HG03025 (cell line): ENCODE data around the gene STIMATE.

Source experiments
- ATAC-seq: cut with Tn5 transposase; IDR thresholded peaks from one replicate; pipeline ENCODE4 v1.9.1; 2021; ENCODE audit warnings: mild to moderate bottlenecking, moderate library complexity; ENCODE audit not compliant: unreplicated experiment, low FRiP score

Gene STIMATE

DNA sequence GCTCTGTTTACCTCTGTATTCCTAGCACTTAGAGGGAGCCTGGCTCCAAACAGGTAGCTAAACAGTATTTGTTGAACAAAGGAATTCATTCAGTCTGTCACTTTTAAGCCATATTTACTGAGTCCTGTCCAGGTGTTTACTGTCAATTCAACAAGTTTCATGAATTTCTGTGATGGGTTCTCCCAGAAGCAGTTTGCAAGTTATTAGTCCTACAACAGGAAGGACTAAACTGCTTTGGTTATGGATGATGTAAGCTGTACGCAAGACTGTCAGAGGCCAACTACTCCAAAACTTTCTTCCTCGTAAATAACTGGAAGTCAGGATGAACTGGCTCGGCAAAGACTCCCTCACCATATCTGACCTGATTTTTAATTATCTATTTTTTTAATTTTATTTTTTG, 25.1 kb downstream of the STIMATE start:
- no peak for ATAC-seq

DNA sequence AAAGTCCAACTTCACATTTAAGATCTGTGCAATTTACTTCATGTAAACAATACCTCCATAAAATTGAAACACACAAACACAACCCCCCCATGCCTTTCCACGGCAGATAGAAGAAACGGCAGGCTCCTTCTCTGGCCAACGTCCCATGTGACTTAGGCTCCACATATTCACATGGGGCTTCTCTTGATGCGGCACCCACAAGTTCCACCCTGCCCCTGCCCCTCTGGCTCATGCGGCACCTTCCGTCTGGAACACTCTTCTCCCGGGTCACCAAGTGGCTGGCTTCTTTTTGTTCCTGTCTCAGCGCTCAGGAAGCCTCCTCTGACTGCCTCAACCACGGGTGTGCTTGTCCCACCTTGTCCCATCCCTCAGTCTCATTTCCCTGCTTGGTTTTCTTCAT, 25.6 kb downstream of the STIMATE start:
- ATAC-seq, result no peak

DNA sequence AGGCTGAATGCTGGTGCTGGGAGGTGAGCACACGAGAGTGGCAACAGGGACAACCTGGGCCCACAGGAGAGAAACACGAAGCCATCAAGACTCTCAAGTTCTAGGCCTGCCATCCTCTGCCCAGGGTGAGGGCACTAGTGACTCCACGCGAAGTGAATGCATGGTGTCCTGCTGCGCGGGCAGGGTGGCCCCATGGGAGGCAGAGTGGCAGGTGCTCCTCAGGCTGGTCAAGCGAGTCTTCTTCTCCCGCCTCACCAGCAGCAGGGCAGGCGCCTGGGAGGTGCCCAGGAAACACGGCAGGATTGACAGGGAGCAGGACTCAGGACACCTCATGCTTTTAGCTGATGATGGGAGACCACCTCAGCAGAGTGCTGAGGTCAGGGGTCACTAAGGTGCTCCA, 26.9 kb downstream of the STIMATE start:
- no peak for ATAC-seq

- ATAC-seq, result no peak
Measured at GRCh38 chr3:52866427-52866826, 30.9 kb downstream of the STIMATE start.

DNA sequence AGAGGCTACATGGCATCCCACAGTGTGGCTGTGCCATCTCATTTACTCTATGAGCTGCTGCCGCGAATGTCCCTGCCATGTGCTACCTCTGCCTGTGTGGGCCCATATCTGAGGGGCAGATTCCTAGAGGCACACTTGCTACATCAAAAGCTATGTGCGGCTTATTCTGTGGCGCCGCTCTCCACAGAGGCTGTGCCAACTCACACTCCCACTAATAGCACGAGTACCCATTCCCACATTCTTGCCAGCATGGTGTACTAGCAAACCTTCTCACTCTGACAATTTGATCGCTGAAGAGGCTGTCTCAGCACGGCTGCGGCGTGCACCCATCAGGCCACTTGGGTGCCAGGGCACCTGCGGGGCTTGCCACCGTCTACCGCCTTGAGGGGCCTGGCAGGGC, 31.4 kb downstream of the STIMATE start:
- no peak for ATAC-seq

- no peak for ATAC-seq
Measured at GRCh38 chr3:52860424-52860768, 37.0 kb downstream of the STIMATE start.

- ATAC-seq, result no peak
Measured at GRCh38 chr3:52859686-52860423, 37.5 kb downstream of the STIMATE start.

DNA sequence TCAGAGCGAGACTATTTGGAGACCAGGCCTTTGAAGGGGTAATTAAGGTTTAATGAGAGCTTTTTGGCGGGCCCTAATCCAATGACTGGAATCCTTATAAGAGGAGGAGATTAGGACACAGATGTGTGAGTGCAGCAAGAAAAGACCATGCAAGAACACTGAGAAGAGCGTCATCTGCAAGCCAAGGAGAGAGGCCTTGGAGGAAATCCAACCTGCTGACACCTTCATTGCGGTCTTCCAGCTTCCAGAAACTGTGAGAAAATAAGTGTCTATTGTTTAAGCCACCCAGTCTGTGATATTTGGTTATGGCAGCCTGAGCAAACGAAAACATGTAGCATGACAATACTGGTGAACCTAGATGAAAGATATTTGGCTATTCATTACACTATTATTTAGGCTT, 39.5 kb downstream of the STIMATE start:
- ATAC-seq, result no peak

DNA sequence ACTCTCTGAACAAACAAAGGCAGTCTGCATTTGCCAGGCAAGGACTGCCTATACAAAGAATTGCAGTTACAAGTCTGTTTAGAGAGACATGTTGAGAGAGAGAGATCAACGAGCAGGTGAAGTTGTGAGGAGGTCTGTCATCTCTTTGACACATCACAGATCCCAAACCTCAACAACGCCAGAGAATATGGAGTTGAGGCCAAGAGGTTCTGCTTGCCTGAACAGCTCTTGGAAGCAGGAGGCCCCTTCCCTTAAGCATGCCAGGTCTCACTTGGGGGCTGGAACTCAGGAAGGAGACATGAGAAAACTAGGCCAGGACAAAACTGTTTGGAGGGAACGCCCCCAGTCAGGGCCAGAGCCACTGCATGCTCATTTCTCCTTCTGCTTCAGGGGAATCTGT, 40.2 kb downstream of the STIMATE start:
- ATAC-seq, result no peak

- ATAC-seq, result no peak
Measured at GRCh38 chr3:52856666-52857065, 40.7 kb downstream of the STIMATE start.

DNA sequence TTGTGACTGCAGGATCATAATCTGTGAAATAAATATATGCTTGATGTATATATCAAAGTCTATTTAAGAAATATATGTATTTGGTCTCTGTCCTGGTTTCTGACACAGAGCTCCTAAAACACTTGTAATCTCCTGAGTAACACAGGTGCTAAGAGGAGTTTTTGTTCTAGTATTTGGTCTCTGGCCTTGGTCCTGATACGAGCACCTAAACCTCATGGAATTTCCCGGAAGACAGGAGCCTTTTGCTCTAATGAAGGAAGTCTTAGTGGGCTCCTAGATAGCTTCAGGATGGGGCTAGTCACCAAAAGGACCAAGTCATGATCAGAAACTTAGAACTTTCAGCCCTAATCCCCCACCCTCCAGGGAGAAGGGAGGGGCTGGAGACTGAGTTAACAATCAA, 43.3 kb downstream of the STIMATE start:
- ATAC-seq, result no peak

DNA sequence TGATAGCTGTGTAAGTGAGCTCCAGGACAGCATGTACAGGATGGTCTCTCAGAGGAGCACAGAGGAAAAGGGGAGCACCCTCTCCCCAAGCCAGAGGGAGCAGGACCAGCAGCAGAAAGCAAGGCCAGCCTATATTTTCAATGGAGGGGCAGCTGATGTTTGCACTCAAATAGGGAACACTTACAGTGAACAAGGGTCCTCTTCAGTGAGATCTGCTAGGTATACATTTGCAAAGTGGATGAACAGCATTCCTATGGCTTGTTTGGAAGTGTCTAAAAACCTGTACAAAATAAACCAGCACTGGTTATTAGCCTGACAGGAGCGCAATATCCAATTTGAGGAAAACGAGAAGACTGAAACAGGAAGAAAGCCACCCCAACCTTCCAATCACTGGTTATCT, 44.9 kb downstream of the STIMATE start:
- no peak for ATAC-seq

DNA sequence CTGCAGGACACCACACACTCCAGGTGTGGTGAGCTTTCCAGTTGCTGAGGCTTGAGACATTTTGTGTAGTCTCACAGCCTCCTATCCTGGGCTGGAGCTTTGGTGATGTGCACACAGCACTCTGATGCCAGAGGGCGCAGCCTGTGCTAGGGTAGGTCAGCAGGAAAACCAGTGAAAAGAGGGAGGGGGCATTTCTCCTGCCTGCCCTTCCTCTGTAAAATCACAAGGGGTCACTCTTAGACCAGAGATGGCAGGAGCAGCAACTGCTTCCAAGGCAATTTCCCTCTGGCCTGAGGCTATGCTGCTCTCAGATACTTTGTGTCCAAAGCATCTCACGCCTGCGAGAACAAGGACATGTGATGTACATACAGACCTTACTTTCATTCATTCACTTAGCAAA, 46.0 kb downstream of the STIMATE start:
- no peak for ATAC-seq

DNA sequence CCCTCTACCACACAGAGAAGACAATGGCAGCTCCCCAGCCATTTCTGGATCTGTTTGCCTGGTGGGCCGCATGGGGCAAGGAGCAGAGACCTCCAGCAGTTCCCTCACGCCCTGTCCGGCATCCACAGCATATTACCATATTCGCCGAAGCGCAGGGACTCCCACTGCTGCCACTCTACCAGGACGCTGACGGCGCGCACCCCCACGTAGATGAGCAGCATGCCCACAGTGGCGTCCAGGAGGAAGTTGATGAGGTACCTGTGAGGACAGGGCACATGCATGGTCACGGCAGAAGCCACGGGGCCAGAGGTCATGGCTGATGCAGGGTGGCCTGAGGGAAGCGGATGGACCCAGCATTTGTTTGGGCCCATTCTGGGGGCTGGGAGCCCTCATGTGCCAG, 47.7 kb downstream of the STIMATE start:
- ATAC-seq, result no peak

DNA sequence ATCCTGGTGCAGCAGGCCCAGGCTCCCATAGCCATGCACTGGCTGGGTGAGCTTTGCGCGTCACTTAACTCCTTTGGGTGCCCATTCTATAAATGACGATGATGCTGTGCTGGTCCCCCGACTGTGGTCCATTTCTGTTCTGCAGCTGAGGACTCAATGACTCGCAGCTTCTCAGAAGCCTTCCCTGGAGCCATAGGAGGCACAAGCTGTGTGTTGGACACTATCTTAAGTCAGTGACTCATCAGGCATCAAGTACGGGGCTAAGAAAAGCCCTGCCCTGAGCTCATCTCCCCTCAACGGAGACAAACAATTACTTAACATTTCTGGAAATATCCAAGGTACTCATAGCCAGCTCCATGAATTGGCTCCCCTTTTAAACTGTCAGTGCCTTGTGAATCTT, 48.7 kb downstream of the STIMATE start:
- ATAC-seq, result no peak

GRCh38 chr3:52847726-52848125, 49.6 kb downstream of the STIMATE start:
- no peak for ATAC-seq

DNA sequence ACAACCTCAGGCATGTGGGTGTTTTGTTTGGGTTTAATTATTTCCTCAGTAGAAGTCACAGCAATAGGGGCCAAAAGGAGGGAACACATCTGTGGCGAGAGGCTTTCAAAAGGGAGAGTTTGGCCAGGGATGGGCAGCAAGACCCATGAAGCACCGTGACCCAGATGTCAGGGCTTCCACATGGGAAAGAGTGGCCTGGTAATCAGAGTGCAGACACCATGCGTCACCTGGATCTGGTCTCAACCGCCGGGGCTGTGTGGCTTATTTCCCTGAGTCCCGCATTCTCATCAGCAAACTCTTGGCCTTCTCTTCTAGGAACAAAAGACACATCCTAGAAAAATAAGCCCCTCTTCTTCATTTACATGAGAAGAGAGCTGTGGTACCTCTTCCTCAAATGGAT, 50.1 kb downstream of the STIMATE start:
- ATAC-seq, result no peak

DNA sequence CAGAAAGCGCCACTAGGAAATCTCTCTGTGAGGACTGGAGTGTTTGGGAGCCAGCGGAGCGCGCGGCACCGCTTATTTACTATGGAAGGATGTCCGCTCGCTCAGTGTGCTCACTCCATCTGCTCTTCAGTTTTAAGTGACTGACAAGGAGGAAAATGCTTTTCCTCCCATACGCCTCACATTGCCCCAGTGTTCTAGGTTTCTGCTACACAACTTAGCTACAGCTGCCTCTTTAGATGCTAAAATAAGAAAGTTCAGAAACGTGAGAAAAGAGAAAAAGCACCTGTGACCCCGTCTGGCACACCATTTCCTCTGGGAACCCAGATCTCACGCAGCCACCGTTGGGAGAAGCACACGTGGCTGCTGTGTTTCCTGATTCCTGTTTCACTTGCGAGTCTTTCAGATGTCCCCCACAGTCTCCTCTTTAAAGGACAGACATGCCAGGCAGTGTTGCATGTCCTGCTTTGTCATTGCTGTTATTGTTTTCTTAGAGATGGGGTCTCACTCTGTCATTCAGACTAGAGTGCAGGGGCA, 50.8 kb downstream of the STIMATE start:
- no peak for ATAC-seq

GRCh38 chr3:52845691-52846431, 51.5 kb downstream of the STIMATE start:
- ATAC-seq, result no peak

DNA sequence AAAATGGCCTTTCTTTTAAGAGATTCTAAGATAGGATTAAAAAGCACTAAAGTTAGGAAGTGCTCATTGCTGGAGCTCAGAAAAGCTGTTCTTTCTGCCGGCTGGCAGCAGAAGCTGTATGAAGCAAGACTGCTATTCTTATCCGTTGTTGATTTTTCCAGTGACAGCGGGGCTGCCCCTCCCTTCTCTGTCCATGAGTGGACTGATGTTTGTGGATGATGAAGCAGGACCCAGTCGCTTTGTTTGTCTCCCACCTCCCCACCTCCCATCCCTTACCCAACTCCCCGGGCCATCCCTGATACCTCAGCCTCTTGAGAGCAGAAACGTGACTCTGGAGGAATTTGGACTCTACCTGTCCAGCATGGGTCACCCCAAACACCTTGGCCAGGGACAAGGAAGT, 52.2 kb downstream of the STIMATE start:
- ATAC-seq, result no peak

DNA sequence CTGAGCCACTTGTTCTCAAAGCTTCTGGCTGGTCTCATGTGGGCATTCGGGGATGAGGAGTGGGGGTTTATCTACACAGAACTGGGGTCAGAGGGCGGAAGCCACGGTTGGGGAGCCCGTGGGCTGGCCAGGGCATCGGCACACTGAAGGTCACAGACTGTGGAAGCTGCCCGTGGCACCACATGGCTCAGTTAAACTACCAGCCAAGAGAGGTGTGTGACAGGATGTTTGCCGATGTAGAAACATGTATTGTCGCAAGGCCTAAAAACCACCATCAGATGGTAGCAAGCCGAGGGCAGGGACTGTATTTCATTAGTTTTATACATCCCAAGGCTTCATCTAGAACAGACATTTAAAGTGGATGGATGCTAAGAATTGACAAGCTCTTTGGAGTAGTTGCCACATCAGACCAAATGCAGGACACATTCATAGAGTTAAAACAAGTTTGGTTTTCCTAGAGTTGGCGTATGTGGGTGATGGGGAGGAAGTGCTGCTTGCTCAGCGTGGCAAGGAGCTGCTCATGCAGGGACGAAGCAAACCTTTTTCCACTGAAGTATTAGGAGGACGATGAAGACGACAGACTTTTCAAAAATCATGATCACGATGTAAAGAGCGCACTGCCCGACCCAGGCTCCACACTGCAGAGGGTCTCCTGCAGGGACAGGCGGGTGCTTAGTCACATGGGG, 52.9 kb downstream of the STIMATE start:
- no peak for ATAC-seq

DNA sequence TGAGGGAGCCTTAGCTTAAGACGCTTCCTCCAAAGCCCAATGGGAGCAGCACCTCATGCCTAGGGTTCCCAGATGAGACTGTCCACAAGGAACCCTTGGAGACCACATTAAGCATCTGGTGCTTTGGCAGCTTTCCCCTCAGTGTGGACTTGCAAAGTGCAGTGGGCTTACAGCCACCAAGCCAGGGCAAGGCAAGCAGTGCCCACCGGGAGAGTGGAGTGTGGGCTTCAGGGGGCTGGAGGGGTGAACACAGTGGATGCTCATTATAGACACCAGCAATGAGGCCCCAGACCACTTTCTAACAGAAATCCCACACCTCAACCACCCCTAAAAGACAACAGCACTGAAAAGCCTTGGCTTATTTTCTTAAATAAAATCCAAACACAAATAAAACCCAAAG, 53.5 kb downstream of the STIMATE start:
- ATAC-seq, result no peak
